RWPE1 (cell line): ENCODE results near the gene BTD.

Experiments
- CTCF ChIA-PET: fragments of 350-600 bp; sonication (Branson Sonifier 250); formaldehyde crosslinking; extraction: SDS; loops from one replicate; lab custom pipeline; 2021; lab: Yijun Ruan, JAX
- POLR2A ChIA-PET: fragments of 400-600 bp; formaldehyde crosslinking; extraction: SDS; loops from one replicate; lab custom pipeline; 2020; ENCODE audit warnings: antibody characterized with exemption; ENCODE audit not compliant: low non-redundant PET; lab: Yijun Ruan, JAX
- DNase-seq: peaks from one replicate; pipeline ENCODE4 v3.0.0; 2012; ENCODE audit warnings: low spot score
- H3K27ac ChIP-seq: fragments of 450-650 bp; 2 replicates; pipeline ENCODE4 v1.5.1; 2017
- TF ChIP-seq, protein P1 (sequence below): fragments of 450-650 bp; conservative IDR thresholded peaks from 2 replicates; pipeline ENCODE4 v1.5.1; 2017; ENCODE audit warnings: low read depth, mild to moderate bottlenecking

The BTD gene

GRCh38 chr3:15667484-15667883 lies 65.9 kb downstream of the BTD start:
- H3K27ac ChIP-seq, result no peak overlapping the region
- TF ChIP-seq, protein P1, sequence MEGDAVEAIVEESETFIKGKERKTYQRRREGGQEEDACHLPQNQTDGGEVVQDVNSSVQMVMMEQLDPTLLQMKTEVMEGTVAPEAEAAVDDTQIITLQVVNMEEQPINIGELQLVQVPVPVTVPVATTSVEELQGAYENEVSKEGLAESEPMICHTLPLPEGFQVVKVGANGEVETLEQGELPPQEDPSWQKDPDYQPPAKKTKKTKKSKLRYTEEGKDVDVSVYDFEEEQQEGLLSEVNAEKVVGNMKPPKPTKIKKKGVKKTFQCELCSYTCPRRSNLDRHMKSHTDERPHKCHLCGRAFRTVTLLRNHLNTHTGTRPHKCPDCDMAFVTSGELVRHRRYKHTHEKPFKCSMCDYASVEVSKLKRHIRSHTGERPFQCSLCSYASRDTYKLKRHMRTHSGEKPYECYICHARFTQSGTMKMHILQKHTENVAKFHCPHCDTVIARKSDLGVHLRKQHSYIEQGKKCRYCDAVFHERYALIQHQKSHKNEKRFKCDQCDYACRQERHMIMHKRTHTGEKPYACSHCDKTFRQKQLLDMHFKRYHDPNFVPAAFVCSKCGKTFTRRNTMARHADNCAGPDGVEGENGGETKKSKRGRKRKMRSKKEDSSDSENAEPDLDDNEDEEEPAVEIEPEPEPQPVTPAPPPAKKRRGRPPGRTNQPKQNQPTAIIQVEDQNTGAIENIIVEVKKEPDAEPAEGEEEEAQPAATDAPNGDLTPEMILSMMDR, result no peak
- no peak for DNase-seq
- CTCF ChIA-PET, result no interaction called here
- POLR2A ChIA-PET, result no interaction called here

DNA sequence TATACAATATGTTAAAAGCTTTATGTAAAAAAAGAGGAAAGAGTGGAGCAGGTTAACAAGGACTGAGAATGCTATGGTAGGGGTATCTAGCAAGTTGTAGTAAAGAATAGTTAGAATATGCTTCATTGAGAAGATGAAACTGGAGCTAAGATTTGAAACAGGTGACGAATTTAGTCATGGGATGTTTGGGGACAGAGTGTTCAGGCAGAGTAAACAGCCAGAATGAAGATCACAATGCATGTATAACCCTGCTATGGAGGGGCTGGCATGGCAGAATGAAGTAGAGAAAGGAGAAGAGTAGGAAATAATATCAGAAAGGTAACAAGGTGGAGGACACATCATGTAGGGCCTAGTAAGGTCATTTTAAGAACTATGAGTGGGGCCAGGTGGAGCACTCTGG lies 72.0 kb downstream of the BTD start:
- CTCF ChIA-PET, result no interaction called here
- POLR2A ChIA-PET, result no interaction called here
- DNase-seq, result no peak
- TF ChIP-seq, protein P1, result no peak
- H3K27ac ChIP-seq, result no peak overlapping the region

- DNase-seq, result no peak
- no peak overlapping the region for H3K27ac ChIP-seq
- ChIA-PET CTCF (no interaction called here), POLR2A (no interaction called here)
- TF ChIP-seq, protein P1, result no peak
Measured at GRCh38 chr3:15676259-15676658, 74.7 kb downstream of the BTD start.

GRCh38 chr3:15679306-15679705 lies 77.8 kb downstream of the BTD start:
- ChIA-PET POLR2A (interaction anchor here (0.6 kb wide), 1 partner anchor 444 kb away, joined by 3 read pairs; no protein-coding TSS in a partner anchor), CTCF (interaction anchor here (0.6 kb wide), 1 partner anchor 49 kb away, joined by 3 read pairs; no protein-coding TSS in a partner anchor)
- no peak for DNase-seq
- TF ChIP-seq, protein P1, result no peak
- H3K27ac ChIP-seq, result no peak overlapping the region

GRCh38 chr3:15681668-15682067 lies 80.1 kb downstream of the BTD start:
- TF ChIP-seq, protein P1, result no peak
- ChIA-PET CTCF (no interaction called here), POLR2A (no interaction called here)
- no peak for DNase-seq
- no peak overlapping the region for H3K27ac ChIP-seq

DNA sequence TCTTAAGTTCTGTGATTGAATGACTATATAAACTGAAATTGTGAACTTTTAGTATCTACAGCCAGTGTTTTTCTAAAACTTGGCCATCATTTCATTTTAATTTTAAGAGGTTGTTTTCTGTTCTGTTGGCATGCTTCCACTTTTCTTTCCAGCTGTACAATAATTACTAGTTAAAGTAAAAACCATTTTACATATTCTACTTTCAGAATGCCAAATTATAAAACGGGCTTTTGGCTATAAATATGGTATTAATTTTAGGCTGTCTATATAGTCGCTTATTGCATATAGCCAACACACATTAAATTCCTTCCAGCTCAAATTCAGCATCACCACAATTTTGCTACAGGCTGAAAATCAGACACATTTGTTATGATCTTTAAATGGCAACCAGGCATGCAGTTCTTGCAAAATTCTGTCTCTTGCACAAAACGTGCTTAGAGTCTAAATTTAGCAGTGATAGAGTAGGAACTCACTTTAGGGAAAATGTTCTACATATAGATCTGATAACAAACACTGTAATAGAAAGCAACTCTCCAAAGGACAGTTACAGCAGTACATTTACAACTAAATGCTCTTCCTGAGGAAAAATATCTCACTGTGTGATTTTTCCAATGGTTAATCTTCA lies 81.1 kb downstream of the BTD start:
- TF ChIP-seq, protein P1, result no peak
- no peak overlapping the region for H3K27ac ChIP-seq
- DNase-seq, result no peak
- POLR2A ChIA-PET, result no interaction called here
- CTCF ChIA-PET, result interaction anchor here (0.7 kb wide), 1 partner anchor 103 kb away, joined by 3 read pairs; no protein-coding TSS in a partner anchor
